ENCODE data around the gene RGS6.

DNA sequence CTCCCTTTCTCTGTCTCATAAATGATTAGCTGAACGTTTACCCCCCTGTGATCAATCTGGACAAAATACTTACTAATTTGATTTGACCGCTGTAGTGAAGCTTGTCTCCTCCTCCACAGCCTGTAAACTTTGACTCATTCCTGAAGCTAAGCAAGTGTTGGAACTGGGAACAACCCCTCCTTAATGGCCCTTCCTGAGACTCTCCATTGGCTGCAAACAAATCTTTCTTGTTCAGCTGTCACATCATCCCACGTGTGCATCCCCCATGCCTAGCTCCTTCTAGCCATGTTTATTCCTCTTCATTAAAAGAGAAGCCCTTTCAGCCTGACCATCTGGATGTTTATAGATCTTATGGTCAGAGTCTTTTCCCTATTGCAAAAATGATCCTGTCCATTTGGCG is 281.2 kb downstream of the RGS6 start:
- TF ChIP-seq BHLHE40 (IDR thresholded peaks at IDR 0.05; ENCODE audit: borderline replicate concordance) (no peak), LEF1 (IDR thresholded peaks at IDR 0.05; ENCODE audit: borderline replicate concordance) (no peak), SUZ12 (IDR thresholded peaks at IDR 0.05) (no peak), SP1 (IDR thresholded peaks at IDR 0.05) (no peak), ELF4 (IDR thresholded peaks at IDR 0.05) (no peak), L3MBTL2 (conservative IDR thresholded peaks at IDR 0.05) (no peak), TARDBP (IDR thresholded peaks at IDR 0.05) (no peak), PKNOX1 (IDR thresholded peaks at IDR 0.05) (no peak), ARNT (IDR thresholded peaks at IDR 0.05) (no peak), FOXA1 (IDR thresholded peaks at IDR 0.05) (no peak)
